Measurements from ENCODE around the gene ZNF555. TPM values are rescaled to one million over a fixed set of nuclear protein-coding genes. Genes with fewer than 3 reads are reported as not detected.

The ZNF555 gene
- total RNA-seq, 2 donors from 2014 or later = 3.2 to 5.5 TPM

DNA sequence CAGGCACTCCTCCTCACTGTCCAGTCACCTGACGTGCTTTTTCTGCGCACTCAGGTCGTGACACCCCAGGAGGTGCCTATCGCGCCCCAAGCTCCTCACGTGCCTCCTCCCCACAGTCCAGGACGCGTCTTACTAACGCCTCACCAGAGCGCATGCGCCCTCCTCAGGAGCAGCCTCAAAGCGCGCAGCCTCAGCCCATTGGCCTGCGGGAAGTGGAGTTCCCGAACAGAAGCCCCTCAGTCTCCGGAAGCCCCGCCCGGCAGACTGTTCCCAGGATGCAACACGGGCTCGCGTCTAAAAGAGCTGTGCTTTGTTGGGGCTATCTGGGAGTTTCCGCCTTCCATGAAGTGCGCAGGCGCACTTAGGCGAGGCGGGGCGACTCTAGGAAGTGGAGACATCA, 17.6 kb downstream of the ZNF555 start:
- Histone ChIP-seq H3K27me3 (no peaks in the 10 kb centered on the region), H3K27ac (no peak overlapping the region), H3K36me3 (no peaks in the 10 kb centered on the region), H3K4me3 (no peak overlapping the region), H3K9ac (ENCODE audit: low read depth in 2 of 2, low read length in 2 of 2) (no peak overlapping the region), H3K4me1 (no peaks in the 10 kb centered on the region), H3K9me3 (no peaks in the 10 kb centered on the region)
- TF ChIP-seq, protein P1, sequence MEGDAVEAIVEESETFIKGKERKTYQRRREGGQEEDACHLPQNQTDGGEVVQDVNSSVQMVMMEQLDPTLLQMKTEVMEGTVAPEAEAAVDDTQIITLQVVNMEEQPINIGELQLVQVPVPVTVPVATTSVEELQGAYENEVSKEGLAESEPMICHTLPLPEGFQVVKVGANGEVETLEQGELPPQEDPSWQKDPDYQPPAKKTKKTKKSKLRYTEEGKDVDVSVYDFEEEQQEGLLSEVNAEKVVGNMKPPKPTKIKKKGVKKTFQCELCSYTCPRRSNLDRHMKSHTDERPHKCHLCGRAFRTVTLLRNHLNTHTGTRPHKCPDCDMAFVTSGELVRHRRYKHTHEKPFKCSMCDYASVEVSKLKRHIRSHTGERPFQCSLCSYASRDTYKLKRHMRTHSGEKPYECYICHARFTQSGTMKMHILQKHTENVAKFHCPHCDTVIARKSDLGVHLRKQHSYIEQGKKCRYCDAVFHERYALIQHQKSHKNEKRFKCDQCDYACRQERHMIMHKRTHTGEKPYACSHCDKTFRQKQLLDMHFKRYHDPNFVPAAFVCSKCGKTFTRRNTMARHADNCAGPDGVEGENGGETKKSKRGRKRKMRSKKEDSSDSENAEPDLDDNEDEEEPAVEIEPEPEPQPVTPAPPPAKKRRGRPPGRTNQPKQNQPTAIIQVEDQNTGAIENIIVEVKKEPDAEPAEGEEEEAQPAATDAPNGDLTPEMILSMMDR (IDR thresholded peaks at IDR 0.05) = no peak
- no peak for DNase-seq
- intact Hi-C loops (cut with DNase I) = no loop called here

DNA sequence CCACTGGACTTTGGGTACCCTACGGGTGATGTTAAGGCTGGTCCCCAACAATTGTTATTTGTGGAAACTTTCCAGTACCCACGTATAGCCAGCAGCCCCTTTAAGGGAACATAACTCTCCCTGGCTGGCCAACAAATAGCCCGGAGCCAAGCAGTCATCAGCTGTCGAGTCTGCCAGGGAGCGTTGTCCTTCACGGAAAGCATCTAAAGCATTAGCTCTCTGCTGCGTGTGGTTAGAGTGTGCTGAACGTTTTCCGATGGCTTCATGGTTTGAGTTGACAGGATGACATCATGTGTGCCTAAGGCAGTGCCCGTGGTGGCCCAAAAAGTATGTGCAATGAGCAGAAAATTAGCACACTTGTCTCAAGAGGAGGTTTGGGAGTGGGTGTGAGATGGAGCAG, 22.5 kb downstream of the ZNF555 start:
- TF ChIP-seq, protein P1 (IDR thresholded peaks at IDR 0.05) = no peak
- H3K4me3 ChIP-seq = no peak overlapping the region
- H3K9ac ChIP-seq (ENCODE audit: low read depth in 2 of 2, low read length in 2 of 2) = no peak overlapping the region
- H3K27ac ChIP-seq = no peak overlapping the region
- no peaks in the 10 kb centered on the region for H3K36me3 ChIP-seq
- no peaks in the 10 kb centered on the region for H3K4me1 ChIP-seq
- H3K27me3 ChIP-seq = no peaks in the 10 kb centered on the region
- intact Hi-C loops (cut with DNase I) = no loop called here
- no peaks in the 10 kb centered on the region for H3K9me3 ChIP-seq
- DNase-seq = no peak

DNA sequence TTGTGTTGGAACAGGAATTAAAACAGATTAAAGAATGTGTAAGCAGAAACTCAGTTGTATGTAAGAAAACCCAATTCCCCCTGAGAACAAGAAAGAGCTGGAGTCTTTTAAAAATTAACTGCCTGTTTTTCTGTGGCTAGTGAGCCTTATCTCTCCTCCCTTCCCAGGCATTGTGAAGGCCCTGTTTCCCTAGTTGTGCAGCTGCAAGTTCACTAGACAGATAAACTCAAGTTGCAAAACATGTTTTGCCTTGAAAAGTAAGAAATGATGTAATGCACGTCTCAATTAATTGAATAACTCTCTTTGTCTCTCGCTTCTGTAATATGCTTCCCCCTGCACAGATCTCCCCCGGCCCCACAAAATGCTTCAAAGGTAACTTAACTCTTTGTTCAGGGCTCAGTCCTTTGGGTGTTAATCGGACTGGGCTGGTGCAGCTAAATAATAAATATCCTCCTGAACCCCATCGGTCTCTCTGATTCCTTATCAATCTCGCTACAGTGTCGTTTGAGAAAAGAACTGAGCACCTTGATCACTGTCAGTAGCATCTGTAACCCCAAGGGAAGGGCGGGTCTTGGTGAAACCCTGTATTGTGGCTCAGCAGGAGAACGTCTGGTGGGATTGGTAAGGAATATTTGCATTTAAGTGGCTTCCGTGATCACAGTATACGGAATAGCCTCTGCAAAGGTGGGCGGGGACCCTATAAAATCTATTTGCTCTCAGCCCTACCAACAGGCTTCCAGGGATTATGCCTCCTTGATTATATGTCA, 24.2 kb downstream of the ZNF555 start:
- no peak overlapping the region for H3K4me3 ChIP-seq
- no peak overlapping the region for H3K9ac ChIP-seq (ENCODE audit: low read depth in 2 of 2, low read length in 2 of 2)
- no peaks in the 10 kb centered on the region for H3K9me3 ChIP-seq
- TF ChIP-seq, protein P1 (IDR thresholded peaks at IDR 0.05) = no peak
- no peaks in the 10 kb centered on the region for H3K4me1 ChIP-seq
- H3K36me3 ChIP-seq = no peaks in the 10 kb centered on the region
- DNase-seq = no peak
- H3K27ac ChIP-seq = no peak overlapping the region
- intact Hi-C loops (cut with DNase I) = no loop called here
- H3K27me3 ChIP-seq = no peaks in the 10 kb centered on the region

DNA sequence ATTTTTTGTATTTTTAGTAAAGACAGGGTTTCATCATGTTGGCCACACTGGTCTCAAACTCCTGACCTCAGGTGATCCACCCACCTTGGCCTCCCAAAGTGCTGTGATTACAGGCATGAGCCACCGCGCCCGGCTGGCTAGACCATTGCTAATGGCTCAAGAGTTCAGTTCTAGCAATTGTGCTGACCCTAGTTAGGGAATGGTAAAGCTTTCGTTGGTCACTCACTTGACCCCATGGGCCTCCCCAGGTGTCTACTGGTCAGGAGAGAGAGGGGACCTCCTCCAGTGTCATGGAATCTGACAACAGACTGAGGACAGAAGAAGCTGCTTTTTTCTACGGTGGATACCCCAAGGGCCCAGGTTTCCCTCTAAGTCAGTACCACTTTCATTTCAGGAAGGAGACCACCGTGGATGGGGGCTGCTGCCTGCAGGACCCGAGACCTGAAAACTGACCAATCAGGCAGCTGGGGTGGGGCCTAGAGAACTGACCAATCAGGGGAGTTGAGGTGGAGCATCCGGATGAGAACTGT, 25.3 kb downstream of the ZNF555 start:
- no peak for DNase-seq
- intact Hi-C loops (cut with DNase I) = no loop called here
- Histone ChIP-seq H3K36me3 (no peaks in the 10 kb centered on the region), H3K4me3 (no peak overlapping the region), H3K27me3 (no peaks in the 10 kb centered on the region), H3K4me1 (no peaks in the 10 kb centered on the region), H3K9ac (ENCODE audit: low read depth in 2 of 2, low read length in 2 of 2) (no peak overlapping the region), H3K9me3 (no peaks in the 10 kb centered on the region), H3K27ac (no peak overlapping the region)
- TF ChIP-seq, protein P1 (IDR thresholded peaks at IDR 0.05) = no peak

DNA sequence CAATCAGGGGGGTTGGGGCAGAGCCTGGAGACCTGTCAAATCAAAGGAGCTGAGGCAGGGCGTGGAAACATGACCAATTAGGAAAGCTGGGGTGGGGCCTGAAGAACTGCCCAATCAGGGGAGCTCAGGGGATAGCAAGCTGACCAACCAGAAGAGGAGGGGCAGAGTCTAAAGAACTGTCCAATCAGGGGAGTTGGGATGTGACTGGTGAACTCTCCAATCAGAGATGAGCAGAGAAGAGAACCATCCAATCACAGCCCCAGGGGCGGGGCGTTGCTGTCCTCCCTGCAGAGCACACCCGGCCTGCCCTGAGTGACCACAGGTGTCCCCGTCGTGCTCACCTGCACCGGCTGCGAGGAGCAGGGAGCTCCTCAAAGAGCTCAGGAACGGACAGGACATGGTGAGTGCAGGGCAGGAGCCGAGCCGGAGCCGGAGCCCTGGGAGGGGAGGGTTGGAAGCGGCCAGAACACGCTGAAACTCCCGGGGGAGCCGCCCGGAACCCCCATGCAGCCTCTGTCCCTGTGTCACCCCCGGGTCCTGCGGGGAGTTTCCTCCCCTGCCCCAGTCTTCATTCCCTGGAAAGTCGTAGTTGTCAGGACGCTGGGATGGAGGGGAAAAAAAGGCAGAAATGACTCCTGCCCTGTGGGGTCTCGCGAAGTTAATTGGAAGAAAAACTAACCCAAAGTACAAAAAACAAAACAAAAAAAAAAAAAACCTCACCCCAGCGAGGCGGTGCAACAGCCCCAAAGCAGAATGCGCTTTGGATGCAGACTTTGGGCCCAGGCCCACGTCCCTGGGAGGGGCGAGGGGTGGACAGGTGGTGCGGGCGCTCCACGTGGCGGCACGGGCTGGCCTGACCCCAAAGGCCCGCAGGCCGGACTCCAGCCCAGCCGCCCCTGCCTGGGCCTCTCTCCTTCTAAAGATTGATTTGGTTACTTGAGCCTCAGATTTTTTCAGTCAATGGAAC, 26.0 kb downstream of the ZNF555 start, which contains the start of gene ZNF556:
TSS of gene ZNF556 (plus strand) at position 311 of the 967 bp plus-strand sequence. CDS start at position 398, 87 bp downstream.
- Histone ChIP-seq H3K4me3 (no peak within 1 kb of the TSS), H3K36me3 (no peaks in the 10 kb centered on the region), H3K27me3 (no peaks in the 10 kb centered on the region), H3K9me3 (no peaks in the 10 kb centered on the region), H3K27ac (no peak within 1 kb of the TSS), H3K9ac (ENCODE audit: low read depth in 2 of 2, low read length in 2 of 2) (no peak within 1 kb of the TSS), H3K4me1 (no peaks in the 10 kb centered on the region)
- TF ChIP-seq, protein P1 (IDR thresholded peaks at IDR 0.05) = no peak
- intact Hi-C loops (cut with DNase I) = no loop called here
- no peak for DNase-seq

Data from colonic mucosa (tissue), 4 donors.